Fibroblast of lung (primary cell): ENCODE results near the gene CEMIP. TPM values are rescaled to one million over a fixed set of nuclear protein-coding genes. Genes with fewer than 3 reads are reported as not detected.

ENCODE experiments used
- DNase-seq, 2 donors: peaks; one replicate each; pipeline versions ENCODE4 v3.0.0 to v3.0.0-alpha.2; 2010; ENCODE audit warnings: low read depth in 2 of 2
- H2AFZ ChIP-seq: 2 replicates; pipeline ENCODE4 v1.5.1; 2012; ENCODE audit warnings: low read length, control low read depth, inconsistent platforms
- H3K27ac ChIP-seq: 2 replicates; pipeline ENCODE4 v1.5.1; 2011; ENCODE audit warnings: low read length, control low read depth; ENCODE audit not compliant: insufficient read depth
- H3K27me3 ChIP-seq: 2 replicates; pipeline ENCODE4 v1.5.1; 2011; ENCODE audit warnings: mild to moderate bottlenecking, low read length; ENCODE audit not compliant: control insufficient read depth, insufficient read depth
- H3K36me3 ChIP-seq: 2 replicates; pipeline ENCODE4 v1.5.1; 2011; ENCODE audit warnings: low read length; ENCODE audit not compliant: control insufficient read depth, insufficient read depth
- H3K4me1 ChIP-seq: 2 replicates; pipeline ENCODE4 v1.5.1; 2011; ENCODE audit warnings: low read length; ENCODE audit not compliant: control insufficient read depth, insufficient read depth; ENCODE audit errors: extremely low read depth
- H3K4me2 ChIP-seq: 2 replicates; pipeline ENCODE4 v1.5.1; 2011; ENCODE audit warnings: low read length, control low read depth; ENCODE audit not compliant: insufficient read depth; ENCODE audit errors: extremely low read depth
- H3K4me3 ChIP-seq, 4 experiments: fragments of 200-600 bp in 1 of 4; sonication (generic) in 1 of 4; replicated peaks in 1 of 4; 2 replicates each; pipeline ENCODE4 v1.5.1; 2011 to 2016; ENCODE audit warnings: low read length in 4 of 4, low read depth in 3 of 4, mild to moderate bottlenecking in 3 of 4, control low read depth in 2 of 4, inconsistent platforms in 1 of 4, mixed read lengths in 1 of 4; ENCODE audit not compliant: insufficient read depth in 1 of 4; ENCODE audit errors: control extremely low read depth in 1 of 4
- H3K79me2 ChIP-seq: 2 replicates; pipeline ENCODE4 v1.5.1; 2012; ENCODE audit warnings: mild to moderate bottlenecking, low read length, inconsistent platforms; ENCODE audit not compliant: control insufficient read depth, insufficient read depth
- H3K9ac ChIP-seq: 2 replicates; pipeline ENCODE4 v1.5.1; 2011; ENCODE audit warnings: mild to moderate bottlenecking, low read length, control low read depth; ENCODE audit not compliant: insufficient read depth
- H3K9me3 ChIP-seq: 2 replicates; pipeline ENCODE4 v1.5.1; 2012; ENCODE audit warnings: low read depth, low read length; ENCODE audit not compliant: control insufficient read depth, insufficient read depth
- H4K20me1 ChIP-seq: 2 replicates; pipeline ENCODE4 v1.5.1; 2011; ENCODE audit warnings: low read length; ENCODE audit not compliant: control insufficient read depth, insufficient read depth; ENCODE audit errors: extremely low read depth
- EZH2 ChIP-seq: IDR thresholded peaks from 2 replicates; pipeline ENCODE4 v1.5.1; 2012; ENCODE audit warnings: low read length, control low read depth, mild to moderate bottlenecking; ENCODE audit errors: missing control alignments
- polyA plus RNA-seq, 2 donors: library from polyadenylated mRNA; depleted of rRNA in 1 of 2; stranded (reverse) in 1 of 2; unstranded in 1 of 2; fragments of >200 nt; gene quantifications; 2 replicates each; pipeline ENCODE4 v1.2.1, GENCODE V29; 2011 to 2012; ENCODE audit warnings: missing spikeins in 1 of 2
- total RNA-seq: library from RNA; depleted of rRNA; stranded (reverse); fragments of >200 nt; gene quantifications from 2 replicates; pipeline ENCODE4 v1.2.1, GENCODE V29; 2014
- TF ChIP-seq, protein P1 (sequence below), 2 donors: IDR thresholded peaks in 1 of 2; conservative IDR thresholded peaks in 1 of 2; 1 replicate in 1 of 2; 2 replicates in 1 of 2; pipeline ENCODE4 v1.5.1; 2011 to 2012; ENCODE audit warnings: low read length in 2 of 2, control low read depth in 1 of 2, inconsistent platforms in 1 of 2, low read depth in 1 of 2, mild to moderate bottlenecking in 1 of 2

CEMIP gene
- total and polyA plus RNA-seq, 2 donors (not counting 1 experiment from before 2014, with no cell fraction given), result 946 to 1,190 TPM

DNA sequence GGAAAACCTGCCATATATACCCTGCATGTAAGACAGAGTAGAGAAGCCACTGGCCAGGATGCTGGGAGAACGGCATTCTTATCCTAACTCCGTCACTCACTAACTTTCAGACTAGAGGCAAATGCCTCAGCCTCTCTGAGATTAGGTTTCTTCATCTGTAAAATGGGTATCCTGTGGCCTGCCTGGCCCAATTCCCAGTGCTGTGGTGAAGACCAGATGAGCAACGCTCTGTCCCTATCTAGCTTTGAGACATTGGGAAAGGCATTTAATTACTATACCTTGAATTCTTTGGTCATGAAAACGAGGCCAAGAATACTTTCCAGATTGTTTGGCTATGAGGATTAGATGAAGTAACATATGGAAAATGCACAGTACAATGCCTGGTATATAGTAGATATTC lies 35.9 kb downstream of the CEMIP start:
- Histone ChIP-seq H3K4me1 (no peaks in the 10 kb centered on the region), H3K27me3 (no peaks in the 10 kb centered on the region), H4K20me1 (peaks cover 1% of the 10 kb centered on the region), H3K36me3 (peaks cover 10% of the 10 kb centered on the region), H3K4me3 (no peak overlapping the region), H3K27ac (no peak overlapping the region), H3K9me3 (no peaks in the 10 kb centered on the region), H3K9ac (no peak overlapping the region), H3K4me2 (no peak overlapping the region), H3K79me2 (no peaks in the 10 kb centered on the region), H2AFZ (no peak overlapping the region)
- no peak for DNase-seq
- TF ChIP-seq, protein P1, sequence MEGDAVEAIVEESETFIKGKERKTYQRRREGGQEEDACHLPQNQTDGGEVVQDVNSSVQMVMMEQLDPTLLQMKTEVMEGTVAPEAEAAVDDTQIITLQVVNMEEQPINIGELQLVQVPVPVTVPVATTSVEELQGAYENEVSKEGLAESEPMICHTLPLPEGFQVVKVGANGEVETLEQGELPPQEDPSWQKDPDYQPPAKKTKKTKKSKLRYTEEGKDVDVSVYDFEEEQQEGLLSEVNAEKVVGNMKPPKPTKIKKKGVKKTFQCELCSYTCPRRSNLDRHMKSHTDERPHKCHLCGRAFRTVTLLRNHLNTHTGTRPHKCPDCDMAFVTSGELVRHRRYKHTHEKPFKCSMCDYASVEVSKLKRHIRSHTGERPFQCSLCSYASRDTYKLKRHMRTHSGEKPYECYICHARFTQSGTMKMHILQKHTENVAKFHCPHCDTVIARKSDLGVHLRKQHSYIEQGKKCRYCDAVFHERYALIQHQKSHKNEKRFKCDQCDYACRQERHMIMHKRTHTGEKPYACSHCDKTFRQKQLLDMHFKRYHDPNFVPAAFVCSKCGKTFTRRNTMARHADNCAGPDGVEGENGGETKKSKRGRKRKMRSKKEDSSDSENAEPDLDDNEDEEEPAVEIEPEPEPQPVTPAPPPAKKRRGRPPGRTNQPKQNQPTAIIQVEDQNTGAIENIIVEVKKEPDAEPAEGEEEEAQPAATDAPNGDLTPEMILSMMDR (conservative IDR thresholded peaks at IDR 0.05 in 1 of 2, IDR thresholded peaks at IDR 0.05 in 1 of 2; ENCODE audit: low read depth in 1 of 2, low read length in 2 of 2), result no peak
- TF ChIP-seq EZH2, result no peak

DNA sequence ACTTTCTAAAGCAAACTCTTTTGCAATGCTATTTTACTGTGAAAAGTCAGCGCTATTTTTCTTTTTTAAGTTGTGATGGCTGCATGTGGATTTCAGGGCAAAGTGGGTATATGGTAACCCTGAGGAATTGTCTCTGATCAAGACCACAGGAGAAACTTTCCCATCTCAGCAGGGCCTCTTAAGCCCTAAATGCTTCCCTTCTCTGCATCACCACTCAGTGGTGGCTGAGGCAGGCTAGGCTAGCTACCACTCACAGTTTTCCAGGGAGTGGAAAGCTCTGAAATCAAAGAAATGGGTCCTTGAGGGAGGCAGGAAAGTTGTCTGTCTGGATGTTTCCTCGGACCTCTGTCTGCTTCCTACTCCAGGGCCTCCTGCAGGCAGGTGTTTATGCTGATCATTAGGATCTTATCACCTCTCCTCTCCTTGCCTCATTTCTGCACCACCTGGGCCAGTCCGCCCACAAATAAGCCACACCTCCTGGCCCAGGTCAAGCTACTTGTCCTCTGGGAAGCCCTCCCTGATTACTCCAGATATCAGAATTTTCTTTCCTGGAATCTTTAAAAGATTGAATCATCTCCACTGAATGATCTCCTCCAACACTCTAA lies 37.0 kb downstream of the CEMIP start:
- Histone ChIP-seq H3K4me3 (no peak overlapping the region), H3K9ac (no peak overlapping the region), H3K36me3 (peaks cover 14% of the 10 kb centered on the region), H3K79me2 (no peaks in the 10 kb centered on the region), H2AFZ (no peak overlapping the region), H4K20me1 (peaks cover 4% of the 10 kb centered on the region), H3K4me2 (no peak overlapping the region), H3K9me3 (no peaks in the 10 kb centered on the region), H3K4me1 (no peaks in the 10 kb centered on the region), H3K27me3 (no peaks in the 10 kb centered on the region), H3K27ac (no peak overlapping the region)
- TF ChIP-seq, protein P1 (conservative IDR thresholded peaks at IDR 0.05 in 1 of 2, IDR thresholded peaks at IDR 0.05 in 1 of 2; ENCODE audit: low read depth in 1 of 2, low read length in 2 of 2), result no peak
- TF ChIP-seq EZH2, result no peak
- no peak for DNase-seq

DNA sequence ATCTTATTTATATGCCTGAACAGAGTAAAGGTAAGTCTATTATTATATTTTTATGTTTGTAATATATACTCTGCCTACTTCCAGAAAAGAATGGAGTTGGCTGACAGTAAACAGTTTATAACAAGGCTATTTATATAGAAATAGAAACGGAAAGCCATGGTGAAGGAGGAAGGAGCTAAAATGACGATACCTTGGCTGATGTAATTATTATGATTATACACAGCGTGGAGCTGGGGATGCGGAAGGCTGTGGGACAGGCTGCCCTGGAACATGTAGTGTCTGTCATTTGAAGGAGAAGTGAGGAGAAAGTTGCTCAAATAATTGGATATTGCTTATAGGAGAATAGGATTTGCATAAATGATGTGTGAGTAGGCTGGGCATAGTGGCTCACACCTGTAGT lies 37.8 kb downstream of the CEMIP start:
- TF ChIP-seq EZH2, result no peak
- TF ChIP-seq, protein P1 (conservative IDR thresholded peaks at IDR 0.05 in 1 of 2, IDR thresholded peaks at IDR 0.05 in 1 of 2; ENCODE audit: low read depth in 1 of 2, low read length in 2 of 2), result no peak
- H3K27me3 ChIP-seq, result no peaks in the 10 kb centered on the region
- H3K4me2 ChIP-seq, result no peak overlapping the region
- no peak for DNase-seq
- H3K27ac ChIP-seq, result no peak overlapping the region
- H3K9me3 ChIP-seq, result no peaks in the 10 kb centered on the region
- H4K20me1 ChIP-seq, result peaks cover 4% of the 10 kb centered on the region
- H3K9ac ChIP-seq, result no peak overlapping the region
- no peak overlapping the region for H3K4me3 ChIP-seq
- no peaks in the 10 kb centered on the region for H3K79me2 ChIP-seq
- peaks cover 14% of the 10 kb centered on the region for H3K36me3 ChIP-seq
- H3K4me1 ChIP-seq, result no peaks in the 10 kb centered on the region
- no peak overlapping the region for H2AFZ ChIP-seq
